Parathyroid adenoma (tissue), 2 donors: Measurements from ENCODE around the gene SLC15A1.
"Not testable (repeated sequence)": the region's sequence is repeated elsewhere in the genome, so short reads cannot be mapped to it uniquely, and the experiment has no call there.

Experiments
- H2AFZ ChIP-seq: fragments of 300-600 bp; sonication (generic); one replicate; pipeline ENCODE4 v1.7.0; 2017; ENCODE audit warnings: antibody characterized with exemption, mild to moderate bottlenecking
- H3K27ac ChIP-seq: fragments of 300-600 bp; sonication (generic); one replicate; pipeline ENCODE4 v1.7.0; 2017
- H3K27me3 ChIP-seq: fragments of 300-600 bp; sonication (generic); one replicate; pipeline ENCODE4 v1.7.0; 2017; ENCODE audit warnings: low read length; ENCODE audit not compliant: control insufficient read depth, insufficient read depth
- H3K36me3 ChIP-seq: fragments of 300-600 bp; sonication (generic); one replicate; pipeline ENCODE4 v1.7.0; 2017; ENCODE audit warnings: low read length; ENCODE audit not compliant: control insufficient read depth, insufficient read depth
- H3K4me1 ChIP-seq: fragments of 300-600 bp; sonication (generic); one replicate; pipeline ENCODE4 v1.7.0; 2017; ENCODE audit warnings: control low read depth
- H3K4me2 ChIP-seq: fragments of 300-600 bp; sonication (generic); one replicate; pipeline ENCODE4 v1.7.0; 2017; ENCODE audit warnings: low read length
- H3K4me3 ChIP-seq: fragments of 300-600 bp; sonication (generic); one replicate; pipeline ENCODE4 v1.7.0; 2017; ENCODE audit warnings: low read depth, low read length
- H3K79me2 ChIP-seq: fragments of 300-600 bp; sonication (generic); one replicate; pipeline ENCODE4 v1.7.0; 2017; ENCODE audit warnings: control low read depth
- H3K9ac ChIP-seq: fragments of 300-600 bp; sonication (generic); one replicate; pipeline ENCODE4 v1.7.0; 2017; ENCODE audit warnings: mild to moderate bottlenecking
- H3K9me3 ChIP-seq: fragments of 300-600 bp; sonication (generic); one replicate; pipeline ENCODE4 v1.7.0; 2017; ENCODE audit warnings: low read length; ENCODE audit not compliant: control insufficient read depth
- CTCF ChIP-seq: fragments of 300-600 bp; sonication (generic); IDR thresholded peaks from one replicate; pipeline ENCODE4 v1.7.0; 2017; ENCODE audit warnings: antibody characterized with exemption, mild to moderate bottlenecking
- donor health status: primary hyperparathyroidism.

SLC15A1 gene

GRCh38 chr13:98648141-98648540 is 104.3 kb downstream of the SLC15A1 start:
- H3K9ac ChIP-seq = no peak overlapping the region
- no peaks in the 10 kb centered on the region for H3K4me1 ChIP-seq
- no peak overlapping the region for H3K27ac ChIP-seq

GRCh38 chr13:98647121-98647520 is 105.4 kb downstream of the SLC15A1 start:
- Histone ChIP-seq H3K9ac (no peak overlapping the region), H3K27ac (no peak overlapping the region), H3K9me3 (no peaks in the 10 kb centered on the region), H3K4me1 (no peaks in the 10 kb centered on the region), H2AFZ (no peak overlapping the region), H3K79me2 (no peaks in the 10 kb centered on the region), H3K27me3 (no peaks in the 10 kb centered on the region), H3K4me2 (no peak overlapping the region), H3K36me3 (no peaks in the 10 kb centered on the region), H3K4me3 (no peak overlapping the region)
- no peak for TF ChIP-seq CTCF

More at GRCh38 chr13:98648141-98648540, 104.3 kb downstream of the SLC15A1 start:
- H3K79me2 ChIP-seq = no peaks in the 10 kb centered on the region
- no peak for TF ChIP-seq CTCF
- no peak overlapping the region for H3K4me2 ChIP-seq
- H2AFZ ChIP-seq = no peak overlapping the region
- H3K9me3 ChIP-seq = no peaks in the 10 kb centered on the region
- H3K4me3 ChIP-seq = no peak overlapping the region
- no peaks in the 10 kb centered on the region for H3K27me3 ChIP-seq
- no peaks in the 10 kb centered on the region for H3K36me3 ChIP-seq

GRCh38 chr13:98643479-98643878 is 109.0 kb downstream of the SLC15A1 start:
- Histone ChIP-seq H3K27ac (no peak overlapping the region), H3K4me1 (no peaks in the 10 kb centered on the region), H2AFZ (no peak overlapping the region), H3K4me2 (no peak overlapping the region), H3K27me3 (no peaks in the 10 kb centered on the region), H3K9ac (no peak overlapping the region), H3K4me3 (no peak overlapping the region), H3K36me3 (no peaks in the 10 kb centered on the region), H3K9me3 (no peaks in the 10 kb centered on the region), H3K79me2 (no peaks in the 10 kb centered on the region)
- TF ChIP-seq CTCF = no peak

GRCh38 chr13:98641075-98641474 is 111.4 kb downstream of the SLC15A1 start:
- Histone ChIP-seq H3K27ac (no peak overlapping the region), H3K27me3 (no peaks in the 10 kb centered on the region), H3K79me2 (no peaks in the 10 kb centered on the region), H3K36me3 (no peaks in the 10 kb centered on the region), H3K4me3 (no peak overlapping the region), H3K4me1 (no peaks in the 10 kb centered on the region), H3K9me3 (no peaks in the 10 kb centered on the region), H3K9ac (no peak overlapping the region), H3K4me2 (no peak overlapping the region), H2AFZ (no peak overlapping the region)
- TF ChIP-seq CTCF = no peak

GRCh38 chr13:98639785-98640184 is 112.7 kb downstream of the SLC15A1 start:
- not testable (repeated sequence) for H3K4me1 ChIP-seq, H3K9ac ChIP-seq, H3K36me3 ChIP-seq, H3K9me3 ChIP-seq, H3K27ac ChIP-seq, H3K27me3 ChIP-seq, H3K4me3 ChIP-seq, H2AFZ ChIP-seq, H3K4me2 ChIP-seq, H3K79me2 ChIP-seq

- not testable (repeated sequence) for H3K4me3 ChIP-seq, H3K79me2 ChIP-seq, H3K9ac ChIP-seq, H3K27me3 ChIP-seq, H3K4me1 ChIP-seq, H3K36me3 ChIP-seq, H3K27ac ChIP-seq, H2AFZ ChIP-seq, H3K9me3 ChIP-seq, H3K4me2 ChIP-seq
Measured at GRCh38 chr13:98638352-98638751, 114.1 kb downstream of the SLC15A1 start.
